ENCODE data around the gene SERPINA4.

Gene SERPINA4

DNA sequence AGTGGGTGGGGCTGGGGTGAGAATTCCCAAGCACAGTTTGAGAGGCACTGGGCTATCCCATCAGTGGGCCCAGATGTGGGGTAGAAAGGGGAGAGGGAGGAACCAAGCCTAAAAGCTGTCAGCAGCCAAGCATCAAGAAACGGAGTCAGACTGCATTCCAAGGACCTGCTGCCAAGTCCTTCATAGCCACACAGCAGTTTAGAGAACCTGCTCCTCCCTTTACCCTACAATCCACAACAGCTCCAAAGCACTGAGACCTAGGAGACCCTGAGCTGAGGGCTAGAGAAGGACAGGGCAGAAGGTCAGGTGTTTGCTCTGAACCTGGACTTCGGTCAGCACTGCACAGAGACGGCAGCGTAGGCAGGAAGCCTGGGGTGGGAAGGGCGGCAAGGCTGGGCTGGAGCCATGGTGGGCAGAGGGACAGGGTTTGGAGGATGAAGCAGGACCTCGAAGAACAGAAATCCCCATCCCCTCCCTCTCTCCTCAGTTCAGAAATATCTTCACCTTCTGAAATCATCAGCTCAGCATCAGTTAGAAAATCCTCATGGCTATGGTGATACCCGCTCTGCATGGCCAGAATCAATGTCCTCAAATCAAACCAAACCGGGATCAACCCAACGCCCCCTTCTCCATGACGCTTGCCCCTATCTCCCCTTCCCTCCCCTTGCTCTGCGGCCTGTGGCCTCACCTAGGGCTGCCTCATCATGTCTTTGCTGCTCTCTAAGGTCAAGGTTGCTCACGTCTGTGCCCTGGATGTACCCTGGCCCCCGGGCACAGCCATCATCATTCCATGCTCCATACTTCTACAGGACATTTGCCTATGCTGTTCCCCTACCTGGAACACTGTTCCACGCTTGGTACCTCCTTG, 12.9 kb upstream of the SERPINA4 start:
- H3K9me3 ChIP-seq (ENCODE audit: severe bottlenecking) = no peaks in the 10 kb centered on the region
- DNase-seq (ENCODE audit: low spot score) (no peak), ATAC-seq (ENCODE audit: low read depth) (no peak)
- no peak overlapping the region for H3K27ac ChIP-seq (ENCODE audit: poor library complexity, severe bottlenecking)
- no peak overlapping the region for H3K4me3 ChIP-seq (ENCODE audit: severe bottlenecking)
- no peaks in the 10 kb centered on the region for H3K27me3 ChIP-seq (ENCODE audit: insufficient read depth, poor library complexity, severe bottlenecking)
- TF ChIP-seq, protein P1, sequence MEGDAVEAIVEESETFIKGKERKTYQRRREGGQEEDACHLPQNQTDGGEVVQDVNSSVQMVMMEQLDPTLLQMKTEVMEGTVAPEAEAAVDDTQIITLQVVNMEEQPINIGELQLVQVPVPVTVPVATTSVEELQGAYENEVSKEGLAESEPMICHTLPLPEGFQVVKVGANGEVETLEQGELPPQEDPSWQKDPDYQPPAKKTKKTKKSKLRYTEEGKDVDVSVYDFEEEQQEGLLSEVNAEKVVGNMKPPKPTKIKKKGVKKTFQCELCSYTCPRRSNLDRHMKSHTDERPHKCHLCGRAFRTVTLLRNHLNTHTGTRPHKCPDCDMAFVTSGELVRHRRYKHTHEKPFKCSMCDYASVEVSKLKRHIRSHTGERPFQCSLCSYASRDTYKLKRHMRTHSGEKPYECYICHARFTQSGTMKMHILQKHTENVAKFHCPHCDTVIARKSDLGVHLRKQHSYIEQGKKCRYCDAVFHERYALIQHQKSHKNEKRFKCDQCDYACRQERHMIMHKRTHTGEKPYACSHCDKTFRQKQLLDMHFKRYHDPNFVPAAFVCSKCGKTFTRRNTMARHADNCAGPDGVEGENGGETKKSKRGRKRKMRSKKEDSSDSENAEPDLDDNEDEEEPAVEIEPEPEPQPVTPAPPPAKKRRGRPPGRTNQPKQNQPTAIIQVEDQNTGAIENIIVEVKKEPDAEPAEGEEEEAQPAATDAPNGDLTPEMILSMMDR (IDR thresholded peaks at IDR 0.05; ENCODE audit: poor library complexity, severe bottlenecking) = no peak
- no peaks in the 10 kb centered on the region for H3K36me3 ChIP-seq (ENCODE audit: low read depth)
- H3K4me1 ChIP-seq (ENCODE audit: insufficient read depth, poor library complexity, severe bottlenecking) = no peaks in the 10 kb centered on the region

DNA sequence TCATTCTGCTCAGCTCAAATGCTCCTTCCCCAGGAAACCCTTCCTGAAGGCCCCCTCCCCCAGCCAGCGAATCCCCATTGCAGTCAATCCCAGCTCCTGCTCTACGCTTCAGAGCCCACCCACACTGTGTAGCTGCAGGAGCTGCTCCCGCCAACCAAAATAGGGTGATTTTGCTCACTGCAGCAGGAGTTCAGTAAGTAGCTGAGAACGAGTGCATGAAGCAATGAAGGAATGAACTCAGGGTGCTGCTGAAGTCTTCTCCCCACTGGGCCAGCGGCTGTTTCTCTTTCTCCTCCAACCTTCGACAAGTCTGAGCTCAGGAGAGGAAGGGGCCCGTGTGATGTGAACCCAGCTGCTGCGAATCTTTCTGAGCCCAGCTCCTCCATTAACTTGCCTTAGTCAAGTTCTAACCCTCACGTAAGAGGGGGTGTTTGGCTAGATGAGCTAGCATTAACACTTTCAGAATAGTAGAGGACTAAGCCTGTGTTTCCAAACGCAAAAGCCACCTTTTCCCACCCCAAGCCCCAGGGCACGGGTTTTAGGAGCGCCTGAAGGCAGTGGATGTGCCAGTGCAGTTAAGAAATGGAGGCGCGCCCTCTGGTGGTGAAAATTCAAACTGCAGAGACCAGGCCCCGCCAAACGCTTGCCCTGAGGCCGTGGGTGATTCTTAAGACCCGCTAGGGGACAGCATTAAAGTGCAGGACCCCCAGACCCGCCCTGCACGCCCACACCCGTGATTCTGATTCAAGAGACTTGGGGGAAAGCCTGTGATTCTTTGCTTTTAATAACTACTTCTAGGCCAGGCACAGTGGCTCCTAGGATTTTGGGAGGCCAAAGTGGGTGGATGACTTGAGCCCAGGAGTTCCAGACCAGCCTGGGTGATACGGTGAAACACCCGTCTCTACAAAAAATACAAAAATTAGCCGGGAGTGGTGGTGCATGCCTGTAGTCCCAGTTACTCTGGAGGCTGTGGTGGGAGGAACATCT, 11.9 kb upstream of the SERPINA4 start:
- Histone ChIP-seq H3K36me3 (ENCODE audit: low read depth) (no peaks in the 10 kb centered on the region), H3K4me3 (ENCODE audit: severe bottlenecking) (no peak overlapping the region), H3K9me3 (ENCODE audit: severe bottlenecking) (peaks cover 2% of the 10 kb centered on the region), H3K27me3 (ENCODE audit: insufficient read depth, poor library complexity, severe bottlenecking) (no peaks in the 10 kb centered on the region), H3K27ac (ENCODE audit: poor library complexity, severe bottlenecking) (no peak overlapping the region), H3K4me1 (ENCODE audit: insufficient read depth, poor library complexity, severe bottlenecking) (no peaks in the 10 kb centered on the region)
- TF ChIP-seq, protein P1 (IDR thresholded peaks at IDR 0.05; ENCODE audit: poor library complexity, severe bottlenecking) = peak; percentile 98
- ATAC-seq (ENCODE audit: low read depth) = peak; percentile 88
- DNase-seq (ENCODE audit: low spot score) = no peak

DNA sequence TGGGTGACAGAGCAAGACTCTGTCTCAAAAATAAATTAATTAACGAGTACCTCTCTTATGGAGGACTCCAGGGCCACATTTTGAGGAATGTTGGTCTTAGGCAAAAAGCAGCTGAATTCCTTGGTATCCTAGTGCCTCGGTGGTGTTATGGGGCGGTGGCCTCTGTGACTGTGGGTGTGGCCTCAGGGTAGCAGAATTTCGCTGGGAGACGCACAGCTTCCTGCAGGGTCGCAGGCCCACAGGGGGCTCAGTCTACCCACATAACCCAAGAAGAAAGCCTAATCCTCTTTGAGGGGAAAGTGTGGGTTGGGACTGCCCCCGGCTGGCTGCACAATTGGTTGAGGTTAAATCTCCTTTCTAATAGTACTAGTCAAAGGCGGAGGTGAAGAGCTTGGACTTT, 11.2 kb upstream of the SERPINA4 start:
- TF ChIP-seq, protein P1 (IDR thresholded peaks at IDR 0.05; ENCODE audit: poor library complexity, severe bottlenecking) = no peak
- ATAC-seq (ENCODE audit: low read depth) (no peak), DNase-seq (ENCODE audit: low spot score) (no peak)
- H3K36me3 ChIP-seq (ENCODE audit: low read depth) = no peaks in the 10 kb centered on the region
- H3K27me3 ChIP-seq (ENCODE audit: insufficient read depth, poor library complexity, severe bottlenecking) = no peaks in the 10 kb centered on the region
- no peaks in the 10 kb centered on the region for H3K4me1 ChIP-seq (ENCODE audit: insufficient read depth, poor library complexity, severe bottlenecking)
- no peak overlapping the region for H3K27ac ChIP-seq (ENCODE audit: poor library complexity, severe bottlenecking)
- no peak overlapping the region for H3K4me3 ChIP-seq (ENCODE audit: severe bottlenecking)
- peaks cover 3% of the 10 kb centered on the region for H3K9me3 ChIP-seq (ENCODE audit: severe bottlenecking)

DNA sequence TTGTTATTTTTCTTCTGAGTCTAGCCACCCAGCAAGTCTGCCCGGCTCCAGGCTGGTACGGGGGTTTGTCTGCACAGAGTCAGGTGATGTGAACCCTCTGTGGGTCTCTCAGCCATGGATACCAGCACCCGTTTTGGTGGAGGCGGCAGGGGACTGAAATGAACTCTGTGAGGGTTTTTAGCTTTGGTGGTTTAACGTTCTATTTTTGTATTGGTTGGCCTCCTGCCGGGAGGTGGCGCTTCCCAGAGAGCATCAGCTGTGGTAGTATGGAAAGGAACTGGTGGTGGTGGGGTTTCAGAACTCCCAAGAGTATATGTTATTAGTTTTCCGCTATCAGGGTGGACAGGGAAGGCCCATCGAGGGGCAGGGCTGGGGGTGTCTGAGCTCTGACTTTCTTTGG, 5.3 kb upstream of the SERPINA4 start:
- Histone ChIP-seq H3K27me3 (ENCODE audit: insufficient read depth, poor library complexity, severe bottlenecking) (no peaks in the 10 kb centered on the region), H3K36me3 (ENCODE audit: low read depth) (no peaks in the 10 kb centered on the region), H3K27ac (ENCODE audit: poor library complexity, severe bottlenecking) (no peak overlapping the region), H3K4me1 (ENCODE audit: insufficient read depth, poor library complexity, severe bottlenecking) (no peaks in the 10 kb centered on the region), H3K4me3 (ENCODE audit: severe bottlenecking) (no peak overlapping the region), H3K9me3 (ENCODE audit: severe bottlenecking) (peaks cover 3% of the 10 kb centered on the region)
- ATAC-seq (ENCODE audit: low read depth) = no peak
- TF ChIP-seq, protein P1 (IDR thresholded peaks at IDR 0.05; ENCODE audit: poor library complexity, severe bottlenecking) = no peak
- no peak for DNase-seq (ENCODE audit: low spot score)
